Measurements from ENCODE around the gene PPIH.
"Not testable (repeated sequence)": the region's sequence is repeated elsewhere in the genome, so short reads cannot be mapped to it uniquely, and the experiment has no call there.

Gene PPIH

GRCh38 chr1:42698081-42698813 lies 40.0 kb downstream of the PPIH start:
- Histone ChIP-seq H3K36me3 (peaks cover 98% of the 10 kb centered on the region), H3K9ac (no peak overlapping the region), H3K9me3 (no peaks in the 10 kb centered on the region), H4K20me1 (peaks cover 100% of the 10 kb centered on the region), H3K27me3 (no peaks in the 10 kb centered on the region), H3K4me1 (no peaks in the 10 kb centered on the region), H3K4me3 (no peak overlapping the region), H3K27ac (no peak overlapping the region), H3K4me2 (no peak overlapping the region)
- TF ChIP-seq Cebpa-rat (IDR thresholded peaks at IDR 0.05): no peak

DNA sequence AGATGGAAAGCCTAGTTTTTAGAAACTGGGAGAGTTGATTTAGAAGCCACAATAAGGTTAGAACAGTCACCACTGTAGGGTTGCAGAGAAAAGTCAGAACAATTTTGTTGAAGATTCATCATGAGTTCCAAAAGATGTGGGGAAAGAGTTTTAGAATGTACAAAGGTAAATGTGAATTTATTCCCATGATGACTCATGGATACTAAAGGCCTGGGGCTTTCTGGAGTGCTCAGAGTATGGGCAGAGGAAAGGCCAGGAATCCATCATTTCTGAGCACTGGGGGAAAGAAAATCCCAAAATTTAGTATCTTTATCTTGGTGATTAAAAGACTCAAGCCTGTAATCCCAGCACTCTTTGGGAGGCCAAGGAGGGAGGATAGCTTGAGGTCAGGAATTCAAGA lies 41.8 kb downstream of the PPIH start:
- Histone ChIP-seq H3K4me2 (no peak overlapping the region), H3K4me3 (no peak overlapping the region), H3K9me3 (no peaks in the 10 kb centered on the region), H3K9ac (no peak overlapping the region), H3K27ac (no peak overlapping the region), H4K20me1 (peaks cover 100% of the 10 kb centered on the region), H3K36me3 (peaks cover 98% of the 10 kb centered on the region), H3K27me3 (no peaks in the 10 kb centered on the region), H3K4me1 (no peaks in the 10 kb centered on the region)
- TF ChIP-seq Cebpa-rat (IDR thresholded peaks at IDR 0.05): no peak

DNA sequence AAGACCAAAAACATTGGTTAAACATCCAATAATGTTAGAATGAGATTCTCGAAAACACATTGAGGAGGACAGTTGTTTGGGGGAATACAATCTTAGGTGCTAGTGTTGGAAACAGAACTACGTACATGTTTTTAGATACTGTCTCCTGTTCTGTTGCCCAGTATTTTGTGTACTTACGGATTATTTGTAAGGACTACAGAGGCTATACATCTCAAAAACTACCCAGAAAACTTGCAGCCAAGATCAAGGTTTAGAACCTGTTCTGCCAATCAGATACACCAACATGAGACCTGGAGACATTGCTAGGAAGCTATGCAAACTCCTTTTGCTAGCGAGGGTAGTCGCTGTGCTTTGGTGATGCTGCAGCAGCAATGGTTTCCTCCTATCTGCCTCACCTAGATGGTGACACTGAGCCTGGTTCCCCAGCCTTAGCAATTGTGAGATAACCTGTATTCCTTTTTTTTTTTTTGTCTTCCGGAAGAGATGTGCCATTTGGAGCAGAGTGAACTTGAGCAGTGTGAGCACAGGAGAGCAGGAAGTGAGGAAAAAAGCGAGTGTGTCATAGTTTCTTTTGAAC lies 45.8 kb downstream of the PPIH start:
- peaks cover 98% of the 10 kb centered on the region for H4K20me1 ChIP-seq
- no peak for TF ChIP-seq Cebpa-rat (IDR thresholded peaks at IDR 0.05)

GRCh38 chr1:42712808-42713207 lies 54.6 kb downstream of the PPIH start:
- not testable (repeated sequence) for H3K27ac ChIP-seq, H3K4me1 ChIP-seq, H3K27me3 ChIP-seq, H3K4me2 ChIP-seq, H3K9ac ChIP-seq, H3K4me3 ChIP-seq
- Histone ChIP-seq H3K9me3 (peaks cover 53% of the 10 kb centered on the region), H3K36me3 (peaks cover 99% of the 10 kb centered on the region), H4K20me1 (peaks cover 61% of the 10 kb centered on the region)

More for the DNA sequence above, 45.8 kb downstream of the PPIH start:
- peaks cover 97% of the 10 kb centered on the region for H3K36me3 ChIP-seq
- H3K9ac ChIP-seq: no peak overlapping the region
- no peaks in the 10 kb centered on the region for H3K4me1 ChIP-seq
- 0 out of 2 replicates have a peak, but pooled peaks cover 3% of the 10 kb centered on the region for H3K9me3 ChIP-seq
- no peak overlapping the region for H3K4me3 ChIP-seq
- H3K4me2 ChIP-seq: no peak overlapping the region
- no peak overlapping the region for H3K27ac ChIP-seq
- no peaks in the 10 kb centered on the region for H3K27me3 ChIP-seq

DNA sequence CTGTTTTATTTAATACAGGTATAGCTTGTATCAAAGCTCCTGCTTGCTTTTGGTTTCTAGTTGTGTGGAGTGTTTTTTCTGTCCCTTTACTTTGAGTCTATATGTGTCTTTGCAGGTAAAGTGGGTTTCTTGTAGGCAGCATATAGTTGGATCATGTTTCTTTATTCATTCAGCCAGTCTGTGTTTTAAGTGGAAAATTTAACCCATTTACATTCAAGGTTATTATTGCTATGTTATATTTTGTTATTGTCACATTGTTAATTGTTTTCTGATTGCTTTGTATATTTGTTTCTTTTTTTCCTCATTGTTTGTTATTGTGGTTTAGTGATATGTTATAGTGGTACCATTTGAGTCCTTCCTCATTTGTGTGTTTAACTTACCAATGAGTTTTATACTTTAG lies 55.1 kb downstream of the PPIH start:
- no peak overlapping the region for H3K27ac ChIP-seq
- no peak overlapping the region for H3K9ac ChIP-seq
- no peak overlapping the region for H3K4me3 ChIP-seq
- H3K9me3 ChIP-seq: peaks cover 53% of the 10 kb centered on the region
- peaks cover 56% of the 10 kb centered on the region for H4K20me1 ChIP-seq
- peaks cover 99% of the 10 kb centered on the region for H3K36me3 ChIP-seq
- TF ChIP-seq Cebpa-rat (IDR thresholded peaks at IDR 0.05): no peak
- no peaks in the 10 kb centered on the region for H3K27me3 ChIP-seq
- H3K4me1 ChIP-seq: no peaks in the 10 kb centered on the region
- H3K4me2 ChIP-seq: no peak overlapping the region

DNA sequence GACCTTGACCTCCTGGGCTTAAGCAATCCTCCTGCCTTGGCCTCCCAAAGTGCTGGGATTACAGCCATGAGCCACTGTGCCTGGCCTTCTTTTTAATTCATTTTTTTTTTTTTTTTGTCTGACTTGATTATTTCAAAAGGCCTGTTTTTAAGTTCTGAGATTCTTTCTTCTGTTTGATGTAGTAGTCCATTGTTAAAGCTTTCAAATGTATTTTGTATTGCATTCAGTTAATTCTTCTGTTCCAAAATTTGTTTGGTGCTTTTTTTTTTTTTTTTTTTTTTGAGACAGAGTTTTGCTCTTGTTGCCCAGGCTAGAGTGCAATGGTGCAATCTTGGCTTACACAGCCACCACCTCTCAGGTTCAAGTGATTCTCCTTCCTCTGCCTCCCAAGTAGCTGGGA lies 56.2 kb downstream of the PPIH start:
- not testable (repeated sequence) for H3K9ac ChIP-seq, H3K27me3 ChIP-seq, H3K4me3 ChIP-seq, H3K4me2 ChIP-seq, H3K27ac ChIP-seq, H3K4me1 ChIP-seq
- peaks cover 100% of the 10 kb centered on the region for H3K36me3 ChIP-seq
- peaks cover 51% of the 10 kb centered on the region for H3K9me3 ChIP-seq
- H4K20me1 ChIP-seq: peaks cover 50% of the 10 kb centered on the region; the same call in 1 of the 2 replicates

DNA sequence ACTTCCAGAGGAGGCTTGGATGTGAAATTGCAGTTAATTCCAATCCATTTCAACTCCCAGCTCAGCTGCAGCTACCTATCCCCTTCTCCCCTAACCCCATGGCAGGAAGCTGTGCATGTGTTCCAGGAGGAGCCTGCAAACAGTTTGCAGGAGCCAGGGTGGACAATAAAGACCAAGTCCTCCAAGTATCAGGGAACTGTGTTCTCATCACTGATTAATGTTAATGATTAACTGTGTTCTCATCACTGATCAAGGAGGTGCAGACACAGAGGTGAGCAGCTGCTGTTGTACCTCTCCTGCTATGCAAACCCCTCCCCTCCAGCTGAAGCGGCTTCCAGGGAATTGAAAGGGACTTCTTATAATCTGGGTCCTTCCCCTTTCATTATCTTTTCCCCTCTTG lies 62.6 kb downstream of the PPIH start:
- no peaks in the 10 kb centered on the region for H3K27me3 ChIP-seq
- peaks cover 17% of the 10 kb centered on the region for H3K4me1 ChIP-seq
- peaks cover 10% of the 10 kb centered on the region; the same call in 1 of the 2 replicates for H4K20me1 ChIP-seq
- no peak for TF ChIP-seq Cebpa-rat (IDR thresholded peaks at IDR 0.05)
- no peak overlapping the region for H3K4me3 ChIP-seq
- H3K36me3 ChIP-seq: peaks cover 38% of the 10 kb centered on the region
- H3K4me2 ChIP-seq: no peak overlapping the region
- H3K27ac ChIP-seq: no peak overlapping the region
- H3K9ac ChIP-seq: no peak overlapping the region
- no peaks in the 10 kb centered on the region for H3K9me3 ChIP-seq

DNA sequence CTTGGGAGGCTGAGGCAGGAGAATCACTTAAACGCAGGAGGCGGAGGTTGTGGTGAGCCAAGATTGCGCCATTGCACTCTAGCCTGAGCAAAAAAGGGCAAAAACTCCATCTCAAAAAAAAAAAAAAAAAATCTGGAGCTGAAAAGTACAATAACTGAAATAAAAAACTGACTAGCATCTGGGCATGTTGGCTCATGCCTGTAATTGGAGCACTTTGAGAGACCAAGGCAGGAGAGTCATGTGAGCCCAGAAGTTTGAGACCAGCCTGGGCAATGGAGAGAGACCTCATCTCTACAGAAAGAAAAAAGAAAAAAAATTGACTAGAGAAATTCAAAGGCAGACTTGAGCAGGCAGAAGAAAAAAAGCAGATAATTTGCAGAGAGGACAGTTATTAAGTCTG lies 63.7 kb downstream of the PPIH start:
- no peaks in the 10 kb centered on the region for H3K27me3 ChIP-seq
- peak overlapping the region; percentile 2; the same call in 1 of the 2 replicates for H3K4me2 ChIP-seq
- peaks cover 27% of the 10 kb centered on the region for H3K36me3 ChIP-seq
- no peaks in the 10 kb centered on the region for H4K20me1 ChIP-seq
- peaks cover 17% of the 10 kb centered on the region for H3K4me1 ChIP-seq
- no peak overlapping the region for H3K9ac ChIP-seq
- no peak for TF ChIP-seq Cebpa-rat (IDR thresholded peaks at IDR 0.05)
- H3K9me3 ChIP-seq: no peaks in the 10 kb centered on the region
- no peak overlapping the region for H3K4me3 ChIP-seq
- H3K27ac ChIP-seq: no peak overlapping the region

- H3K9ac ChIP-seq, H3K9me3 ChIP-seq, H3K4me3 ChIP-seq, H4K20me1 ChIP-seq, H3K4me2 ChIP-seq, H3K27ac ChIP-seq, H3K27me3 ChIP-seq: not testable (repeated sequence)
- Histone ChIP-seq H3K36me3 (peaks cover 22% of the 10 kb centered on the region), H3K4me1 (peaks cover 17% of the 10 kb centered on the region)
These were observed 64.2 kb downstream of the PPIH start for GRCh38 chr1:42722403-42722802.

- TF ChIP-seq Cebpa-rat (IDR thresholded peaks at IDR 0.05): no peak
- Histone ChIP-seq H4K20me1 (no peaks in the 10 kb centered on the region), H3K27me3 (no peaks in the 10 kb centered on the region), H3K4me3 (no peak overlapping the region), H3K36me3 (peaks cover 11% of the 10 kb centered on the region), H3K27ac (no peak overlapping the region), H3K9me3 (no peaks in the 10 kb centered on the region), H3K4me1 (peaks cover 17% of the 10 kb centered on the region), H3K9ac (no peak overlapping the region), H3K4me2 (no peak overlapping the region)
These were observed 65.3 kb downstream of the PPIH start for GRCh38 chr1:42723511-42723910.

DNA sequence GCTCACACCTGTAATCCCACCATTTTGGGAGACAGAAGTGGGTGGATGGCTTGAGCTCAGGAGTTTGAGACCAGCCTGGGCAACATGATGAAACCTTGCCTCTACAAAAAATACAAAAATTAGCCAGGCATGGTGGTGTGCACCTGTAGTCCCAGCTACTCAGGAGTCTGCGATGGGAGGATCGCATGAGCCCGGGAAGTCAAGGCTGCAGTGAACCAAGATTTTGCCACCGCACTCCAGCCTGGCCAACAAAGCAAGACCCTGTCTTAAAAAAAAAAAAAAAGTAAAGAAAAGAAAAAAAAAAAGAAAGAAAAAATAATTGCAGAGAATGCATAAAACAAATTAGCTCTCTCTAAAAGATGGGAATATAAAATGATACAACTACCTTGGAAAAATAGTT lies 67.6 kb downstream of the PPIH start:
- not testable (repeated sequence) for H3K27ac ChIP-seq, H3K9ac ChIP-seq, H3K4me2 ChIP-seq, H3K4me3 ChIP-seq, H3K9me3 ChIP-seq, H3K36me3 ChIP-seq, H3K27me3 ChIP-seq, H4K20me1 ChIP-seq
- peaks cover 15% of the 10 kb centered on the region for H3K4me1 ChIP-seq
